Measurements from ENCODE around the gene STPG1.

STPG1 gene

DNA sequence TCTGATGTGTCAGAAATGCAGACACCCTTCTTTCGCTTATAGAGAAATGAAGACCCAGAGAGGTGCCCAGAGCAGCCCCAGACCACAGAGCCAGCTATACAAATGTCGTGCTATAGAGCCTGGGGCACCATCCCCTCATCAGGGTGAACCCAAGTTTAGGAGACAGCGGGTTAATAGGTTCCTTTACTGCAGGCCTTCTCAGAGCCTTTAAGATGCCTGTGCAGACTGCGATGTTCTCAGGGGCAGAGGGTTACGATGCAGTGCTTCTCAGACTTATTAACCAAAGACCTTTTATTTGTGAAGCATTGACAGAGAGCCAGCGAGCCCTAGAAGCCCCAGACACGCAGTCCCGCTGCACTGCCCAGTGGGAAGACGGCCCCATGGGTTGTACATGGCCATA, 46.9 kb downstream of the STPG1 start:
- no peak for DNase-seq

DNA sequence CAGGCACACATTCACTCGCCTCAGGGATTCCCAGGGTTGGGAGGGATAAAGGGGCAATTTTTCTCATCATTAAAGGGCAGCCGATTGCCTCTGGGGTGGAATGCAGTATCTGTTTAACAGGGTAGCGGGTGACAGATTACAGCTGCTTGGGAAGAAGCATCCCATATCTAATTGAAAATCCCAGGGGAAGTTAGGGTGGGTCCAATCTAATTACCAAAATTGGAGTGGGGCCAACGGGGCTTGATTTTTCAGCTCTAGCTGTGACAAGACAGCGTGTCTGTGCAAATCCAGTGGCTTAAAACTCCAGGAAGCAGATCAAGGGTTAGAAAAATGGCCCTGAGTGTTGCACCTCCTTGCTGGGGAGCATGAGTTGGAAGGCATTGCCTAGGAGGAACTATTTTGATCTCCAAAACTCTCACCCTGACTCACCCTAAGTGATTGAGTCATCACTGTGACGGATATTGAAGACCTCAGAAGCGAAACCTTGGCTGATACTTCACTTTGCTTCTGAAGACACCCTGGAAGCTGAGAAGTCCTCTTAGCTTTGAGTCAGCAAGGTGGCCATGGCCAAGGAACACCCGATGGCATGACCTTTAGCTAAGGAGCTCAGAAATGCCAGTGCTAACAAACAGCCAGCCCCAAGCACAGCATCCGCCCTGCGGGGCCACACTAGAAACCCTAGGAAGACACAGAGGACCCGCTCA, 48.5 kb downstream of the STPG1 start:
- no peak for DNase-seq

DNA sequence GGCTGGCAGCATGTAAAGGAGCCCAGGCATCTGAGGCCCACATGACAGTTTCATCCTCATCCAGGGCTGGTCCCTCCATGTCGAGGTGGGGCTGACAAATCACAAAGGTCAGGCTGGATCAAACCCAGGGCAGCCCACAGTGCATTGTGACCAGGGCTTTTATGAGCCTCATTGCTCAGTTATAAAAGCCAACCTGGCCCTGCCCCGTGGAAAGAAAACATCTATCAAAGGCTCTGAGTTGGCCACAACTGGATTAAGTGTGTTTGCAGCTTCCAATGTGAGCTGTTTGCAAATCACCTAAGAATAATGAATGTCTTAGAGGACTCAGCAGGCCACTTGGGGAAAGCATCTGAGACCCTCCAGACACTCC, 49.0 kb downstream of the STPG1 start:
- DNase-seq, result no peak

DNA sequence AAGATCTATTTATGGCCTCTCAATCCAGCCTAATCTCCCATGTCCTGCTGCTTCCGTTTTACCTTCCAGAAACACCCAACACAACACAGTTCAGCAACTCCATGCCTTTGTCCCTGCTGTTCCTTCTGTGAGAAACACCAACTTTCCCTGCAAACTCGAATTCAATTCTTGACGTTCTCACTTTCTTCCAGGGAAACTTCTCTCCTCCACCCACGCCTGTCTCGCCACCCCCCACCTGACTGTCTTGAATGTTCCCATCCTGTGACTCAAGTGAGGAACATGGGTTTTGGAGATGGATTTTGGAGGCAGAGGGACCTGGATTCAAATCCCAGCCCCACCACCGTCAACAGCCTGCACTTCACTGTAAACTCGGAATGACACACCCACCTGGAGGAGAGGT, 49.6 kb downstream of the STPG1 start:
- DNase-seq, result no peak

DNA sequence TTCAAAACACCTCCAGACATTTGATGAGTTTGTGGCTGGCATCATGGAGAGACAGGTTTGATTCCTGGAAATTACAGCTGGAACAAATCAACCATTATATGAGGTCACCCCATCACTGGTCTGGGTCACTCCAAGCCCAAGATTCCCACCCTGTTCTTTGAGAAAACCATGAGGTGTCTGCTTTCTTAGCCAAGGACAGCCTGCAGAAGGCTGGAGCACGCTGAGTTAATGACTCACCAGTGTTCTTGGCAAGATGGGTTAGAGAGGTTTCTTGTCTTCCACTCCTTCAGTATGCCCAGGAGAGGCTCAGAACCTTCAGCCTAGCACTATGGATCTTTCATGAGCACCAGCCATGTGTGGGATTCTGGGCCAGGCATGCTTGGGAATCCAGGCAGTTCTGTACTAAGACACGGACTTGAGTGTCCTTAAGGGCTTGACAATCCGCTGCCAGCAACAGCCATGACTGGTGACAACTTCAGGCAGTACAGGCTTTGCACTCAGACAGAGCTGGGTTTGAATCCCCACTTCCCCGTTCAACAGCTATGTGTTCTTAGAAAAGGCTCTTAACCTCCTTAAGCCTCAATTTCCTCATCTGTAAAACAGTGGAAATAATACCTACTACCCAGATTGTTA, 50.5 kb downstream of the STPG1 start:
- DNase-seq, result no peak

DNA sequence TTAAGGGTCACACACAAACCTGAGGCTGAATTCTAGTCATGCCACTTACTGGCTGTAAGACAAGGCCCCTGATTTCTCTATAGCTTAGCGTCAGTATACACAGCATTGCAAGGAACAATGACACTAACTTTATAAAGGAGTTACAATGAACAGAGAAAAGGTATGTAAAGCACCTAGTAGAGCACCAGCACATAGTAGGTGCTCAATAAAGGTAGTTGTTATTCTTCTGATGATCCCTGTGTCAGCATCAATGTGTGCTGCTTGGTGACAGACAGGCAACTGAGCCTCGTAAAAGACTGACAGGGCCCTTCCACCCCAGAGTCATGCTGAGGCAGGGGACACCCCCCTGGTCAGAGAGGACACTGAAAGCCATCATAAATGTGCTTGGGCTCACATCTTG, 51.2 kb downstream of the STPG1 start:
- DNase-seq, result no peak

DNA sequence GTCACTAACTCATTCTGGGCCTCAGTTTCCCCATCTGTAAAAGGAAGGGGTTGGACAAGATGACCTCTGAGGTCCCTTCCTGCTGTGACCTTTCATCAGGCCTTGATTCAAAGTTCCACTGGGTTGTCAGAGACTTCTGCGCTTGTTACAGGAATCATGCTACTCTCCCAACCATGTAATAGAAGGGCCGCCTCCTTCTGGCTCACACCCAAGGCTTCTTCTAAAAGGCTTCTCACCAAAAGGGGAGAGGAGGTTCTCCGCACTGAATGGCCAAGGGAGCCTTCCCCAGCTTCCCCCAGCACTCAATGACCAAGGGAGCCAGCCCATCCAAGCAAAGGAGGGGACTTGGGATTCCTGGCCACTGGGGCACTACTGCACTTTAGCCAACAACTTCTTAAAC, 51.8 kb downstream of the STPG1 start:
- no peak for DNase-seq

DNA sequence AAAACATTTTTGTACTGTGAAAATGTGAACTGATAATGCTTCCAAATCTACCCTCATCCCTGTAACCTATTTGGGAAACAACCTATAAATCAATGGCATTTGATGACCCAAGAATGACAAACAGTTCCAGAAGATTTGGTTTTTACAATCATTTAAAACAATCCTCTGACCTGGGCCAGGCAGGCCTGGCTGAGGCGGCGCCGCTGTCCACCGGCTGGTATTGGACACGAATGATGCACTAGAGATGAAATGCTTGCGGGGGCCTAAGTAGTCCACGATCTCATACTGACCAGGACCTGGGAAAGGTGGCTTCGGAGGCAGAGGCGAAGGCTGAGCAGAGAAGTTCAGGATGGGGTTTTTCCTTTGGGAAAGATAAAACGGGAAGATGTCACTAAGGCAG, 52.9 kb downstream of the STPG1 start:
- DNase-seq, result no peak

DNA sequence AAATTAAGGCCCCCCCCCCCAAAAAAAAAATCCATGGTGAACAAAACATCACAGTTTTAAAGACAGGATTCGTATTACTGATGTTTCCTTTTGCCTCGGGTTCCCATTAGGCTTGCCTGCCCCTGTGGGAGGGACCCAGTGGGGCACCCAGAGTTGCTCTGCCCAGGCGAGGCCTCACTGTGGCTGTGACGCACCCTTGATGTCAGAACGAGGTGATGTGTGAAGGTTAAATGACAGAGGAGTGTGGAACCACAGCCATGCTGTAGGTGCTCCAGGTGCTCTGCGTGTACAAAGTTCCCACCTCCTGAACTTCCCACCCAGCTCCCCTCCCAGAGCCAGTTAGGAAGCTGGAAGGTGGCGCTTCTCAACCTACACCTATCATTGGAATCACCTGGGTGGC, 56.5 kb downstream of the STPG1 start:
- DNase-seq, result no peak

DNA sequence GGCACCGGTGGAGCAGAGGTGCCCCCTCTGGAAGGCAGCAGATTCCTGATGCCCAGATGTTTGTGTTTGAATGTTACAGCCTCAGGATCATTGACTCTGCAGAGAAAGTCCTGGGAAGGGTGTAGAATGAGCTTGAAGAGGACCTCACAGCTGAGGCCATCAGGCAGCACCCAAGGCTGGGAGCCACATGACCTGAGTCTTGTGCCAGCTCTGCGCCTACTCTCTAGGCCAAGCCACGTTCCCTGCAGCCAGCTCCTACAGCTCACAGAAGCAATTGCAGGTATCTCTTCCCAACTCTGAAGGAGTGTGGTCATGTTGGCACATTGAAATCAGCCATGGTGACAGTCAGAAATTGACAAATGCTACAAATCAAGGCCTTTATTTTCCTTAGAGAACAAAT, 58.1 kb downstream of the STPG1 start:
- no peak for DNase-seq

DNA sequence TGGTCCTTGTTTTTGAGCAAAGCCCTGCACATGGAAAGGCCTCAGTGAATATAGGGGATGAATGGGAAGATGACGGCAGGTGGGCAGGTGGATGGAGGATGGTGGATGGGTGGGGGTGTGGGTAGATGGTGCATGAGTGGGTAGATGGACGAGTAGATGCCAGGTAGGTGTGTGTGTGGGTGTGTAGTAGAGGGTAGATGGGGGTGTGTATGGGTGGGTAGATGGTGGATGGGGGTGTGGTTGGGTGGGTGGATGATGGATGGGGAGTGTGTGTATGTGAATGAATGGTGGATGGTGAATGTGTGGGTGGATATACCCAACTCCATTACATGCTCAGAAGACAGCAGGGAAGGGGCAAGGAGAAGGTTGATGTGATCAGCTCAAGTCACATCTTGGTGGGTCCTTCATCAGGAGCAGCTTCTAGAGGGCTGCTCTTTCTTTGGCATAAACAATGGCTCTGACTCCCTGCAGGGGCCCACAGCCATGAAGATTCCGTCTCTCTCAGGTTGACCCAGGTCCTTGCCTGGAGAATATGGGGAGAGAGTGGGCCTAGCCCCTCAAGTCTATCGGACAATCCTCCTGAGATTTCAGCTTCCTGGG, 60.2 kb downstream of the STPG1 start:
- no peak for DNase-seq

DNA sequence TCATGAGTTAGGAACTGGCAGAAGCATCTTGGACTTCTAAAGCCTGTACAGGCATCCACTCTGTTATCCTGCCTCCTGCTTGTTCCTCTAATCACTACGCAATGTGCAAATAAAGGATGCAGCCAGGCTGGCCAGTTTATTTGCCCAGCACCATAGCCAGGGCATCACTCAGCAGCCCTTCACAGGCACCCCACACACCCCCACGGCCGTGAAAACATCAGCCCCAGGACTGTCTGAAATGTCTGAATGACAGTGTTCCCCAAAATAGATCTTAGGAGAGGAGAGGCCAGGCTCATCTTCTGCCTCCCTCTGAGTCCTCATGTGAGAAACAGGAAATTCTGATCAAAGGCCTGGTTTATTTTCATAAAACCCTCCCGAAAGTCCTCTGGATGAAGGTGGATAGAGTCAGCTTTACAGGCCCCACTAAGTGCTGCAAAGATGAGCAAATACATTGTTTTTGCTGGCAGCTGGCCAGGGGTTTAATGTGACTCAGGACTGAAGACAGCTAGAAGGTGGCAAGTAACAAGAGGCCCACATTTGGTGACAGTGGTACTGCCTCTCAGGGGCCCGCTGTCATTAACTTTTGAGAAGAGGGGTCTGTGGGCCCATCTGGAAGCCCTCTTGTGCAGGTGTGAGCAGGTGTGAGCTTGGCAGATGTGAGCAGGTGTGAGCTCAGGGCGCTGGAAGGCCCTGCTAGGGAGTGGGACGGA, 61.5 kb downstream of the STPG1 start:
- peak; percentile 49 for DNase-seq

DNA sequence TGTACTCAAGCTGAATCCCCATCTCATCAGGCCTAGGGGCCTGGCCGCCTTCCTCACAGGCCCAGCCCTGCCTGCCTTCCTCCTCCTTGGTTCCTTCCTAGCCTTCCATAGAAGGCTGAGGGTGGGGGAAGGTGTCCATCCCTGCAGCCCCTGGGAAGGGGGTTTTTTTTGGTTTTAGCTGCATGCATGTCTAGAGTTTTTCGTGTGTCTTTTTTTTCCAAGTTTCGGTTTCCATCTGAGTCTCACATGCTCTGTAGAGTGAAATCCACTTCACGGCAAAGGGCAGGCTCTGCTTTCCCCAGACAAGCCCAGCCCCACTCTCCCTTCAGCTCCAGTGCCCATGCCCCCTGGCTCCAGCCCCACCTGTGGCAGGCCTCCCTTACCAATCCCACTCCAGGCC, 62.3 kb downstream of the STPG1 start:
- DNase-seq, result no peak

DNA sequence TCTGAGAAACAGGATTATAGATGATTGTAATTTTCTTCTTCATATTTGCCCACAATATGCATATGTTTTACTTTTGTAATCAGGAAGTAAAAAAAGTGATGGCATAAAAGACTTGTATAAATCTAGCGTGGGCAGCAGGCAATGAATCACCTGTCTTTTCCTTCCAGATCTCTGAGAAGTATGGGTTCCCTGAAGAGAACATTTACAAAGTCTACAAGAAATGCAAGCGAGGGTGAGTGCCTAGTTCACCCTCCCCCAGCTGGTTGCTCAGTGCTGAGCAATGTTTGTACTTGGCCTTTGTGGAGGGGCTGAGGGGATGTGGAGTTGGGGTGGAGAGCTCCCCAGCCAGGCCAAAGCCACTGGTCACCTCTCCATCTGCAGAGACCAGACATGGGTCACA, 63.7 kb downstream of the STPG1 start:
- DNase-seq, result no peak

DNA sequence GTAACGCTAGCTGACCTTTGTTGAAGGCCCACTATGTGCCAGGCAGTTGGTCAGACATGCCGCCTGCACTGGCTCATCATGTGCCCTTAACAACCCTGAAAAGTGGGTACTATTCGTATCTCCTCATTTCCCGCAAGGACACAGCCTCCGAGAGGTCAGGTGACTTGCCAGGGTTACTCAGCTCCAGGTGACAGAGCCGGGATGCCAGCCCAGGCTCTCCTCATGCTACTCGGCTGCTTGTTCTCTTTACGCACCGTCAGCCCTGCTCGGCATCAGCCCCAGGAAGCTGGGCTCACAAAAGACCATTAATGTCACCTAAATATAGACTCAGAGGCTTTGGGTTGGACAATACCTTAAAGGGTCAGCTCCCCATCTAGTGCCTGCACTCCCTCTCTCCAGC, 65.4 kb downstream of the STPG1 start:
- no peak for DNase-seq

DNA sequence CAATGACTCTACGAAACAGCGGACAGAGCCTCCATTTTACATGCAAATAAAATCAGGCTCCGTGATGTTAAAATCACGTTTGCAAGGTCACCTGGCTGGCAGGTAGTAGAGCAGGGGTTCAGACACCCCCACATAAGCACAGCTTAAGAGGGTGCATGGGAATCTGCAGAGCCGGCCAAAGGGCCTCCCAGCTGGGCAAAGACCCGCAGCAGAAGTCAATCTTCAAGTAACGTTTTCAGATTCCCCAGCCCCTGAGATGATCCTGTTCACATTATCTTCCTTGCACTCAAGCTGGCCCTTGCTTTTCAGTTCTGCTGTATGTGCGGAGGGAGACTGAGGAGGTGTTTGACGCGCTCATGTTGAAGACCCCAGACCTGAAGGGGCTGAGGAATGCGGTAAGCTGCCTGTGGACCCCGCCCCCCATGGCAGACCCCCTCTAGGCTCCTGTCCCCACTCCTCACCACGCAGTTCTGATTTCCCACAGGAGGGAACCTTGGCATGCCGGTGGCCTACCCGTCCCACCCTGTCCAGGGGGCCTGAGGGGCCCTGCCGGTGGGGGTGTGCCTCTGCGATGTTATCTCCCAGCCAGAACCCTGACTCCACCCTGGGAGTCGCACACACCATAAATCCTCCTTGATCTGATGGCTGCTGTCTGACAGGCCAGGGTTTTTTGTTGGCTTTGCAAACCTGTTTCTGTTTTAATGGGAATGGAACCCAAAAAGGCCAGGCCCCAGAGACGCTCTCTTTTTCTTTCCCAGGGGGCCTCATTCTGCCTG, 66.2 kb downstream of the STPG1 start:
- no peak for DNase-seq

DNA sequence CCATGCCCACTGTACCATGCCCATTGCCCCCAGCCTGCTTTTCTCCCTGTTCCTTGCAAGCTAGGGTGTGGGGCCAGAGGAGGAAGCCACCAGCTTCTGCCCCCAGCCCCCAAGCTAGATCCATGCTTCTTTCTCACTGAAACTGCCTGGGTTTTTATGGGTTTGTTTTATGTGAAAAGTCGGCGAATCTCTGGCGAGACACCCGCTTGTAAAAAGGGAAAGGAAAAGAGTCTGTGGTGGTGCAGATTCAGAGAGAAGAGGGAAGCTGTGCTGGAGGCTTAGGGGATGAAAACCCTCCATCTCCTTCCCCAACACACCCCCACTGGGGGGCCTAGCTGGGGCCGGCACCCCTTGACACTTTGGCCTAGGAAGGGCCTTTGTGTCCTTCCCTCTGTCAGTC, 68.2 kb downstream of the STPG1 start:
- no peak for DNase-seq

DNA sequence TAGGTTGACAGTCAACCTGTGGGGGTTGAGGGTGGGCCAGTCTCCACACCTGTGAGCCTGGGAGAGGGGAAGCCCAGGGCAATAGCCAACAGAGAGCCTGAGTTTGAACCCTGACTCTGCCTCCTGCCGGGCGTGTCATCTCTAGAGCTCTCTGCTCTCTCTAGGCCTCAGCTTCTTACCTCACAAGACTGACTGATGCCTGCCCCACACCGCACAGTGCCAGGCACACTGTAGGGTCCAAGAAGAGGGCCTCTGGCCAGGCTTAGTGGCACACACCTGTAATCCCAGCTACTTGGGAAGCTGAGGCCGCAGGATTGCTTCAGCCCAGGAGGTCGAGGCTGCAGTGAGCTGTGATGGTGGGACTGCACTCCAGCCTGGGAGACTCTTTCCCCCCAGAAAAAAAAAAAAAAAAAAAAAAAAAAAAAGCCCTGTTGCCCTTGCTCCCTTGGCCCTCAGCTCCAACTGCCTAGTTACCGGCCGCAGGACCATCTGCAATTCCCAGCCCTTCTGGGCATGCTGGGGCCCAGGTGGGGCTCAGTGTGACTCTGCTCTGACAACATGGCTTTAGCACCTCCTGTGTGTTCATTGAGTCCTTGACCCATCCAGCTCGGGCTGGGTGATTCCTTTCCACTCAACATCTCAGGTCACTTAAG, 69.4 kb downstream of the STPG1 start:
- DNase-seq, result no peak

DNA sequence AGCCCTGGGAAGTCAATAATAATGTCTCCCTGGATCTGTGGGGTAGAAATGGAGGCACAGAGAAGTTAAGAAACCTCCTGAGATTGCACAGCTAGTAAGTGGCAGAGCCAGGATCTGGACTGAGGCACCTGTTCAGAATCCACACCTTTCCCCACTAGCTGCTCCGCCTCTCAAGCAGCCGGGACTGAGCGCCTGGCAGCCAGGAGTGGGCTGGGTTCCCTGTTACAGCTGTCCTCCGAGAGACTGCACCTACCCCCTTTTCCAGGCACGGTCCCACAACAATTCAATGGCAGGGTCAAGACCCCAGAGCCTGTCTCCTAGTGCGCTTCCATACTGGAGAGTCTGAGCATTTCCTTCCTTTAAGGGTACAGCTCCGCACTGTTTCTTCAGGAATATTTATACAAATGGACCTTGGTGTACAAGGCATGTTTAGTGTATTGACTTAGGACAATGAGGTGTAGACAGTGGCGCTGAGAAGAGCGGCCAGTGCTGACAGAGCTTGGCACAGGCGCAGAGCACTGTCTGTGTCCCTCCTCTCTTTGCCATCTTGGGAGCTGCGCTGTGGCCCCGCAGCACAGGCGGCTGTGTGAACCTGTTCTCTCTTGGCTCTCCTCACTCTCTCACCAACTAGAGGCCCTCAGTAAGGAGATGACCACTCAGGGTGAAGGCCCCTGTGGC, 70.0 kb downstream of the STPG1 start:
- DNase-seq, result no peak

DNA sequence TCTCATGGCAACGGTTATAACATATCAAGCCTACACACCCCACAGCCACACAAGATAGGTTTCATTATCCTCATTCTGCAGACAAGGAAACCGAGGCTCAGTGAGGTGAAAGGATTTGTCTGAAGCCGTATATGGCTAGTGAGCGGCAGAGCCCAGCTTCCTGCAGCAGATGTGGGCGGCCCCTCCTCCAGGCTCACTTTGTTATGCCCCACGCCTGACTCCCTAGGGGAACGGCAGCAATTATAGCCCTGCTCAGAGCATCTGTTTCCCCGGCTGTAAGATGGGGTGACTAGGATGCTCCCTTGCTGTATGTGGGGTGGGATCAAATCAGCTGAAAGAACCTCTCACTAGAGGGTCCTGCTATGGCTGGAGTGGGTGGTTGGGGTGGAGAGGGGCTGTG, 72.3 kb downstream of the STPG1 start:
- DNase-seq, result no peak

DNA sequence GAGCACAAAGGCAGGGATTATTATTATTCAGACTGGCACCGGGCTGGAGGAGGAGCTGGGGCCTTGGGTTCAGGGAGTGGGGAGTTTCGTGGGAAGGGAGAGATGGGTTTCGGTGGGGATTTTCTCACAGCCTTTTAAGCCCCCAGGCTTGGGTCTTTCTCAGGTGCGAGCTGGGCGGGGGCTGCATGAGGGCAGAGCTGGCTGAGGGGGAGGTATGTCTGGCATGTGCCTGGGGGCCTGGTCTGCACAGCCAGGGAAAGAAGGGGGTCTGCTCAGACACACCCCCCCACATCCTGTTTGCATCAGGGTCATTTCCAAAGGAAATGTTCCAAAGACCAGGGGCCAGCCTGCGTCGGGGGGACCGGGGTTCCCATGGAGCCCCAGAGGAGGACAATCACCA, 72.8 kb downstream of the STPG1 start:
- DNase-seq, result no peak

DNA sequence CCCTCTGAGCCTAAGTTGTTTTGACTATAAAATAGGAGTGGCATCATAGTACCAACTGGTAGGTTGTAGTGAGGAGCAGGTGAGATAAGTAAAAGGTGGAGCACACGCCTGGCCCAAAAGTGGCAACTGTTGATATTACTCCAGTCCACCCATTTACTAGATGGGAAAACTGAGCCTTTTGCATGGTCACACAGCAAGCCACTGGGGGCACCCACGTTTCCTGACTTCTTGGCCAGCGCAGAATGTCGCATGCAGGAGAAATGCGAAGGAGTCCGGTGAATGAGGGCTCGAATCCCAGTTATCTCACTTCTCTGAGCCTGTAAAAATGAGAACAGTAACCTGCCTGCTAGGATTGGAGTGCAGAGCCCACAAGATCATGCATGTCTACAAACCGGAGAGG, 73.6 kb downstream of the STPG1 start:
- DNase-seq, result no peak
